GM12878 (cell line): ENCODE measurements around the gene MYL12B.

ENCODE experiments used
- BACH1 ChIP-seq: fragments of 450-650 bp; IDR thresholded peaks from 2 replicates; pipeline ENCODE4 v1.6.1; 2017; ENCODE audit warnings: mild to moderate bottlenecking, borderline replicate concordance
- CTCF ChIP-seq, 3 experiments: IDR thresholded peaks in 2 of 3; conservative IDR thresholded peaks in 1 of 3; 2 replicates each; pipeline ENCODE4 v1.5.1; 2011; ENCODE audit warnings: low read depth in 3 of 3, low read length in 3 of 3, mild to moderate bottlenecking in 3 of 3, control low read depth in 2 of 3, moderate library complexity in 2 of 3, inconsistent platforms in 1 of 3, mixed read lengths in 1 of 3; ENCODE audit not compliant: control insufficient read depth in 2 of 3, insufficient read depth in 1 of 3; ENCODE audit errors: extremely low read depth in 1 of 3
- ETV6 ChIP-seq, 2 experiments: fragments of 450-650 bp in 1 of 2; IDR thresholded peaks in 1 of 2; conservative IDR thresholded peaks in 1 of 2; 2 replicates each; pipeline ENCODE4 v1.6.1; 2014; ENCODE audit warnings: antibody characterized with exemption in 1 of 2, borderline replicate concordance in 1 of 2, low read depth in 1 of 2, mild to moderate bottlenecking in 1 of 2, moderate library complexity in 1 of 2
- EZH2 ChIP-seq: IDR thresholded peaks from 2 replicates; pipeline ENCODE4 v1.6.1; 2012; ENCODE audit warnings: low read depth, mild to moderate bottlenecking, control low read depth, inconsistent platforms, low read length, borderline replicate concordance; ENCODE audit not compliant: control insufficient read depth
- HDAC2 ChIP-seq: fragments of 200-600 bp; sonication (generic); IDR thresholded peaks from 2 replicates; pipeline ENCODE4 v1.6.1; 2017
- HSF1 ChIP-seq: fragments of 150-350 bp; IDR thresholded peaks from 2 replicates; pipeline ENCODE4 v1.6.1; 2014; ENCODE audit warnings: mild to moderate bottlenecking, low read depth, low read length
- RELA ChIP-seq: fragments of 450-650 bp; IDR thresholded peaks from 2 replicates; pipeline ENCODE4 v1.8.0; 2014; ENCODE audit warnings: borderline replicate concordance; ENCODE audit not compliant: partially characterized antibody
- TF ChIP-seq, protein P1 (sequence below): IDR thresholded peaks from 2 replicates; pipeline ENCODE4 v1.6.1; 2011; ENCODE audit warnings: low read depth, low read length, improper control_type of control experiment, borderline replicate concordance
- TF ChIP-seq, protein P2 (sequence below): fragments of 450-650 bp; IDR thresholded peaks from 2 replicates; pipeline ENCODE4 v1.6.1; 2017; ENCODE audit warnings: mild to moderate bottlenecking, moderate library complexity

DNA sequence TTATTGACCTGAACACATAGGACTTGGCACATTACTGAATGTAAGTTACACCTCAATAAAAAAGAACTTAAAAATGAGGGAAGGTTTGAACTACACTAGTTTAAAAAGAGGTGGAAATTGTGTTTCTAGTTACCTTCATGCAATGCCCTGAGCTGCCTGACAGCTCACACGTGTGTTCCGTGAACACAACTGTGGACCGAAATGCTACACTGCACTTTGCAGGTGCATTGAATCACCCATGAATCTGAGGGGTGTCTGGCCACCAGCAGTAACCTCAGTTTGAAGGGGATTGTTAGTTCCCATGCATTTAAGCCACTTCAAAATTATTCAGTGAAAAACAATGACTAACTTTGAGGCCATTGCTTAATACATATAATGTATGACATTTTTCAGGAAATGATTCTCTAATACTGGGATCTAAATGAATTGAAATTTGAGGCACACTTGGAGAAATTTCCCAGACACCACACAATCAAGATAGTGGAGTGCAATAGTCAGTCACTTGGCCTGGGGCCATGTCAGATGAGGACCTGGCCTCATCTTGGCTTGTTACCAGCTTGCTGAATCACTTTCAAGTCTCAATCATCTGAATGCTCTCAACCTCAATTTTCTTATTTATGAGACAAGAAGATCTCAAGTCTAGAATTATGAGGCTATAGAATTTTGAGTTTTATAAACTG, 59.3 kb downstream of the MYL12B start:
- TF ChIP-seq BACH1 (no peak), CTCF (IDR thresholded peaks at IDR 0.05 in 2 of 3, conservative IDR thresholded peaks at IDR 0.05 in 1 of 3; ENCODE audit: control insufficient read depth in 2 of 3, extremely low read depth in 1 of 3, insufficient read depth in 1 of 3, low read depth in 3 of 3, low read length in 3 of 3) (no peak), HDAC2 (no peak), EZH2 (no peak), HSF1 (no peak), RELA (no peak), ETV6 (conservative IDR thresholded peaks at IDR 0.05 in 1 of 2, IDR thresholded peaks at IDR 0.05 in 1 of 2; ENCODE audit: borderline replicate concordance in 1 of 2, low read depth in 1 of 2) (no peak)
- TF ChIP-seq, protein P1, sequence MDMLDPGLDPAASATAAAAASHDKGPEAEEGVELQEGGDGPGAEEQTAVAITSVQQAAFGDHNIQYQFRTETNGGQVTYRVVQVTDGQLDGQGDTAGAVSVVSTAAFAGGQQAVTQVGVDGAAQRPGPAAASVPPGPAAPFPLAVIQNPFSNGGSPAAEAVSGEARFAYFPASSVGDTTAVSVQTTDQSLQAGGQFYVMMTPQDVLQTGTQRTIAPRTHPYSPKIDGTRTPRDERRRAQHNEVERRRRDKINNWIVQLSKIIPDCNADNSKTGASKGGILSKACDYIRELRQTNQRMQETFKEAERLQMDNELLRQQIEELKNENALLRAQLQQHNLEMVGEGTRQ, result no peak
- TF ChIP-seq, protein P2, sequence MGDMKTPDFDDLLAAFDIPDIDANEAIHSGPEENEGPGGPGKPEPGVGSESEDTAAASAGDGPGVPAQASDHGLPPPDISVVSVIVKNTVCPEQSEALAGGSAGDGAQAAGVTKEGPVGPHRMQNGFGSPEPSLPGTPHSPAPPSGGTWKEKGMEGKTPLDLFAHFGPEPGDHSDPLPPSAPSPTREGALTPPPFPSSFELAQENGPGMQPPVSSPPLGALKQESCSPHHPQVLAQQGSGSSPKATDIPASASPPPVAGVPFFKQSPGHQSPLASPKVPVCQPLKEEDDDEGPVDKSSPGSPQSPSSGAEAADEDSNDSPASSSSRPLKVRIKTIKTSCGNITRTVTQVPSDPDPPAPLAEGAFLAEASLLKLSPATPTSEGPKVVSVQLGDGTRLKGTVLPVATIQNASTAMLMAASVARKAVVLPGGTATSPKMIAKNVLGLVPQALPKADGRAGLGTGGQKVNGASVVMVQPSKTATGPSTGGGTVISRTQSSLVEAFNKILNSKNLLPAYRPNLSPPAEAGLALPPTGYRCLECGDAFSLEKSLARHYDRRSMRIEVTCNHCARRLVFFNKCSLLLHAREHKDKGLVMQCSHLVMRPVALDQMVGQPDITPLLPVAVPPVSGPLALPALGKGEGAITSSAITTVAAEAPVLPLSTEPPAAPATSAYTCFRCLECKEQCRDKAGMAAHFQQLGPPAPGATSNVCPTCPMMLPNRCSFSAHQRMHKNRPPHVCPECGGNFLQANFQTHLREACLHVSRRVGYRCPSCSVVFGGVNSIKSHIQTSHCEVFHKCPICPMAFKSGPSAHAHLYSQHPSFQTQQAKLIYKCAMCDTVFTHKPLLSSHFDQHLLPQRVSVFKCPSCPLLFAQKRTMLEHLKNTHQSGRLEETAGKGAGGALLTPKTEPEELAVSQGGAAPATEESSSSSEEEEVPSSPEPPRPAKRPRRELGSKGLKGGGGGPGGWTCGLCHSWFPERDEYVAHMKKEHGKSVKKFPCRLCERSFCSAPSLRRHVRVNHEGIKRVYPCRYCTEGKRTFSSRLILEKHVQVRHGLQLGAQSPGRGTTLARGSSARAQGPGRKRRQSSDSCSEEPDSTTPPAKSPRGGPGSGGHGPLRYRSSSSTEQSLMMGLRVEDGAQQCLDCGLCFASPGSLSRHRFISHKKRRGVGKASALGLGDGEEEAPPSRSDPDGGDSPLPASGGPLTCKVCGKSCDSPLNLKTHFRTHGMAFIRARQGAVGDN, result no peak
